Stimulated activated CD8-positive, alpha-beta memory T cell treated with anti-CD3 and anti-CD28 coated beads, Interleukin-15, amount 100 ng/mL, for 24 hours (primary cell): ENCODE results near the gene KRTAP5-3.

ENCODE experiments used
- DNase-seq: peaks from one replicate; pipeline ENCODE4 v3.0.0-alpha.2; 2020; ENCODE audit warnings: low read depth

KRTAP5-3 gene

DNA sequence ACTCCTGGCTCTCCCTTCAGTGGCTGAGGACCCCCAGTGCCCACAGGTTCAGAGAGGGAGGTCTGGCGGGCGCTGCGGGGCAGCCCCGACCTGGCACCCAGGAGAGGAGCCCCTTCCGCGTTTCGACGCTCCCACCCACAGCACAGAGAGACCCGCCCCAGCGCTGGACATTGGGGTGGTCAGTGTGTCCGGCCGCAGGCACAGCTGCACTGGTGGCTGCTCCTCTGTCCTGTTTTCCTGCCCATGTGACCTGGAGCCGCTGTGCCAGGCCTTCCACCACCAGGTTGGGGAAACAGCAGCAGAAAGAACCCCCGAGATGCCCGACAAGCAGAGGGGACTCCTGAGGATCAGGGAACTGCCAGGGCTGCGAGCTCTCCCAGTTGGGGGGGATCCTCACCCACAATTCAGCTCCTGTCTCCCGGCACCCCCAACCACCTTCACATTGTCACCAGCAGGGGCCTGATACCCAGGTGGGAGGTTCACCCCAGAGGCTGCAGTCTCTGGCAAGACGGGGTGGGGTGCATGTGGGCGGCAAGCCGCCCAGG, 35.0 kb upstream of the KRTAP5-3 start:
- DNase-seq: no peak

DNA sequence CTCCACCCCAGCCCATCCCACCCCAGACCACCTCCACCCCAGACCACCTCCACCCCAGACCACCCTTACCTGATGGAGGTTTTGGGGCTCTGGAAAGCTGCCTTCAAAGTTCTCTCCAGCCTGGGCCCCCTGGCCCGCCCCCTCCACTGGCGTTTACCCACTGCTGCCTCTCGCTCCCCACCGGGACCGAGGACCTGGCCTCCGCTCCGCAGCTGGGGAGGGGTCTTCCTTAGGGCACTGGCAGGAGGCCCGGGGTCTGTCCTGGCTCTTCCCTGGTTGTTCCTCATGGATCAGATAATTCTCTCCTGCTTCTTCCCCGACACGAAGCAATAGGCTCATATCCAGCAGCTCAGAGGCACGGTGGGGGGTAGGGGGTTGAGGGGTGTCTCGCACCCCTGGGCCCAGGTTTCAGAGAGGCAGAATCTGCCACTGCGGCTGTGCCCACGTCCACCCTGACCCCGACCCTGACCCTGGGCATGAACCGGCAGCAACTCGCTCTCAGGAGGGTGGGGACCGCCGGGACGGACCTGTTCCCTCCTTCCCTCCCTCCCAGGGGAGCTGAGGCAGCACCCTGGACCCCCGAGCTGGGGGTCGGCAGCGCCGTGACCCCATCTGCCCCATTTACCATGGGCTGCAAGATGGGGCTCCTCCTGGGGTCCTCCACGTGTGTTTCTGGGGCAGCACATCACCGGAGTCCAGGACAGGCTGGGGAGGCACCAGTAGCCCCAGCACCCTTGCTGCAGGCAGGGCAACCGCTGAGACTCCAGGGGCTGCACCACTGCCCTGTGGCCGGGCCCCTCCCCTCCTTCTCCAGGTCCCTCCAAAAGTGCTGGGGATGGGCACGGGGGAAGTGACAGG, 34.3 kb upstream of the KRTAP5-3 start:
- DNase-seq: no peak

DNA sequence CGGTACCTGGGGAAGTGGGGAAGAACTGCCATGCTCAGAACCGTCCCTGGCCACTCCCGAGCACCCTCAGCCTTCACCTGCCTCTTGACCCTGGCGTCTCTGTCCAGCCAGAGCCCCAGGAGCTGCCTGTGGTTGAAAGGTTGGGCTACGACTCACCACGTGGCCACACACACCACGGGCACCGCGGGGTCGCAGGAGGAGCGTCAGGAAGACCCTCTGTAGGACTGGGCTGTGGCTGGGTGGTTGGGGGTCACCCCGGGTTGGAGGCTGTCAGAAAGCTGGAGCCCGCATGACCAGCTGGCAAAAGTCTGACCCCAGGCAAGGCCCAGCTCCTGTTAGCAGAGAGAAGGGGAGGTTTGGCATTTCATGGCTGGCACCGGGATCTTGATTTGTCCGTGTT, 32.8 kb upstream of the KRTAP5-3 start:
- no peak for DNase-seq

DNA sequence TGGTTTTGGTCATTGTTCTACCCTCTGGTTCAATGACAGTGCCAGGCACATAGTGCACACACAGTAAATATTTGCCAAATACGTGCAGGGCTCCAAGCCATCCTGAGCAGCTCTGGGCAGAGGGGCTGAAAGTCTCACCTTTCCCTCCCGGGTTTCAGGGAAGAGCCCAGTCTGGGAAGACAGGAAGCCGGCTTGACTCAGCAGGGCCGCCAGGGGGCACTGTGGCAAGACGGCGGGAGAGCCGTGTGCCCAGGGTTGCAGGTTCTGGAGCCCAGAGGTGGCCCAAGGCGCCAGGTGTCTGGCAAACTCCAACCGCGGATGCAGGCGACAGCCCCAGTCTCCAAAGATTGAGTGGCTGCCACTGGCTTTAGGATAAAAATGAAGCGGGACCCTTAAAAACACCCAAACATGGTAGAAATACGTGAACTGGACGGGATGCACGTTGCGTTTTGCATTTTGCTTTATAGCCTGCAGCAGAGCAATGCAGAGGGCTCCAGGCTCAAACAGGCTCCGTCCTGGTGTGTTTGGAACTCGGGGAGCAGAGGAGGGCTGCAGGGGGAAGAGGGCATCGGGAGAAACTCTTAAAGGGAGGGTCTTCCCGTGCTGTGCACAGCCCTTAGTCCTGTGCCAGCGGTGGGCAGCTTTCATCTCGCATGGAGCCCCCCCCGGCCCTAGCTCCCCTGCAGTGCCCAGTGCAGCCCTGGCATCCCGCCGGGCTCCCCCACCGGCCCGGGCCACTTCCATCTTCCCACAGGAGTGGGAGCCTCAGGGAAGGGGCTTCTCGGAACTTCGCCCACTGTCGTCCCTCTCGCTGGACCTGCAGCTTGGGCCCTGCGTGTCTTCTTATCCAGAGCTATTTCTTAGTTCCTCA, 32.0 kb upstream of the KRTAP5-3 start:
- no peak for DNase-seq

DNA sequence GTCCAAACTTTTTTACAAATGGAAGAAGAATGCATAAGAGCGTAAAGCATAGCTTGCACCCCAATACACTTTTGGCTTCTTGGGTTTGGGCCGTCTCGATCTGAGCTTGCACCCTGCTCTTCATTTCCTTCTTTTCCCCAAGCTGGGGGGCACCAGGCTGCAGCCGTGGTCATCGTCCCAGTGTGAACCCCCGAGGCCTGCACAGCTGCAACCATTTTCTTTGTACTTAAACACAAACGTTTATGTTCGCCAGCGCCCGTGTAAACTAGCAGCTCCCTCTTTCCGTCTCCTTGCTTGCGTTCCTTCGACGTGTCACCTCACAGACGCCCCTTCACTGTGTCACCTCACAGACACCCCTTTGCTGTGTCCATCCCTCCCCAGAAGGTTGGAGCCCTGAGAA, 31.4 kb upstream of the KRTAP5-3 start:
- no peak for DNase-seq

DNA sequence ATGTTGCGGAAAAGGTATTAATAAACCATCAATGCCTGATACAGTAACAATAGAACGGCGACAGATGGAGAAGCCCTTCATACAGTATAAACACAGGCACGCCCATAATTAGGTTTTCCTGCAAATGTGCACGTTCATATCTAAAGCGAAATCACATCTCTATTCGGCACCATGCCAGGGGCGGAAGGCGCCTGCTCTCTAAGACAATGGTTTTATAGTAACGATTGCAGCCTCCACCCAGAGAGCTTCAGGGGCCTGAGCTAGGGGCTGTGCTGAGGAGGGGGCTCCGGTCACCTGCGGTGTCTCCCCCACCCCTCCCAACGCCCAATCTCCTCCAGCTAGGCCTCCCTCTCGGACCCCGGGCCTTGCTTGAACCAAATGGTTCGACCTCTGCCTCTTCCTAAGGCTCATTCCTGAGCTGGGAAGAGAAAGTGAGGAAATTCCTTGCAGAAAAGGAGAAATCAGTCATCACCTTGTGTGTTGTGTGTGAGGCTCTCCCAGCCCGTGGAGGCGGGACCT, 30.9 kb upstream of the KRTAP5-3 start:
- DNase-seq: no peak

DNA sequence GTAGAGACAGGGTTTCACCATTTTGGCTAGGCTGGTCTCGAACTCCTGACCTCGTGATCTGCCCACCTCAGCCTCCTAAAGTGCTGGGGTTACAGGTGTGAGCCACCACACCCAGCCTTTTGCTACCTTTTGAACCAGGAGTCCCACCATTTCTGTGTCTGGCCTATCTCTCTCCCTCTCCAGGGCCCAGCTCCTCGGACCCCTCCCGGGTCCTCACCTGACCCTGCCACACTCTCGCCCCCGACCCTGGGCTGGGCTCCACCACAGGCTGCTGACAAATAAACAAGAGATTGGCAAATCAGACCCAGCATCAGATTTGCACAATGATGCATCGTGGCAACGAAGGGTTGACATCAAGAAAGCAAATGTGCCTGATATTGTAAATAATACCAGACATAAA, 30.1 kb upstream of the KRTAP5-3 start:
- no peak for DNase-seq

DNA sequence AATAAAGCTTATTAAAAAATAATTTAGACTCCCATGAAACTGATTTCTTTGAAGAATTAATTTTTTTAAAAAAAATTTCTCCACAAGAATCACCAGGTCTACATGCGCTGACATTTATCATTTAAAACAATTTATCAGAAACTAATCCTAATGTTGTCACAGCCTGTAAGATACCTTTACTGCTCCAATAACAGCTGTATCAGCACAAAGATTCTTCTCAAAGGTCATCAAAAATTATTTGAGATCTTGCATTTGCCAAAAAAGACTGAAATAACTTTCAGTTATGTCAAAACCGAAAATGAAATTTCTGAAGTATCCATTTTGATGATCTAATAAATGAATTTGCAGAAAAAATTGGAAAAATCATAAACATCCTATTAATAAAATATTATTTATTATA, 29.4 kb upstream of the KRTAP5-3 start:
- DNase-seq: no peak

DNA sequence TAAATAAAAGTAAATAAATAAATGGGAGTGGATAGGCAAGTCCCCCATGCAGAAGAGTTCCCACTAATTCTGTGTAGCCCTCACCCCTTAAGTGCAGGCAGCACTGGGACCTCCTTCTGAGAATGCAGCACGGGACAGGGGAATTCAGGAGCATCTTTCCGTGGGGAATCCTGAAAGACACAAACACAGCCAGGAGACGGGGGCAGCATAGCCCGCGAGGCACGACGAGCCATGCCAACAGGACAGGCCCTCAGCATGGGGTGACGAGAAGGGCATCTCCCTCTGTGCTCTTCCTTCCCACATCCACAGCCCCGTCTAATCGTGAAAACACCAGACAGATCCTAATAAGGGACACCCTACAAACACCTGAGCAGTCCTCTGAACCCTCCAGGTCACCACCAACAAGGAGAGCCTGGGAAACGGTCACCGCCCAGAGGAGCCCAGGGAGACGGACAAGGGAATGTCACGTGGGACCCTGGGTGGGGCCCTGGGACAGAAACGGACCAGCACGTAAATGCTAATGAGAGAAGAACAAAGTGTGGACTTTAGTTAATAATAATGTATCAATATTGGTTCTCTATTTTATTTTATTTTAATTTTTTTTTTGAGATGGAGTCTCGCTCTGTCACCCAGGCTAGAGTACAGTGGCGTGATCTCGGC, 28.2 kb upstream of the KRTAP5-3 start:
- DNase-seq: no peak

DNA sequence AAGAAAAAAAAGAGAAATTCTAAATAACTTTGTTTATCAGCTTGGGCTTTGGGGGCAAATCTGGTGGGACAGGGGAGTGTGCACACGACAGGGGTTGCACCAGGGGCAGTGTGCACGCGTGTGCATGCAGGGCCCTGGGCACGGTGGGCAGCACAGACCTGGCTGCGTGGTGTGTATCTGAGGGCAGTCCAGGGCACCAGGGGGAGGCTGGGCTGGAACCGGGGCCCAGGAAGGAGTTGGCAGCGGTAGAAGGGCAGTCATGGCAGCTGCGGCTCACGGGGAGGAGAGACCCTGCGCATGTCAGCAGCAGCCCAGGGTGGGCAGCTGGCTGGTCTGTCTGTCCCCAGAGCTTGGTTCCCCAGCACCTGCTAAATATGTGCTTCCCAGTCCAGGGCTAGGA, 25.6 kb upstream of the KRTAP5-3 start:
- no peak for DNase-seq

DNA sequence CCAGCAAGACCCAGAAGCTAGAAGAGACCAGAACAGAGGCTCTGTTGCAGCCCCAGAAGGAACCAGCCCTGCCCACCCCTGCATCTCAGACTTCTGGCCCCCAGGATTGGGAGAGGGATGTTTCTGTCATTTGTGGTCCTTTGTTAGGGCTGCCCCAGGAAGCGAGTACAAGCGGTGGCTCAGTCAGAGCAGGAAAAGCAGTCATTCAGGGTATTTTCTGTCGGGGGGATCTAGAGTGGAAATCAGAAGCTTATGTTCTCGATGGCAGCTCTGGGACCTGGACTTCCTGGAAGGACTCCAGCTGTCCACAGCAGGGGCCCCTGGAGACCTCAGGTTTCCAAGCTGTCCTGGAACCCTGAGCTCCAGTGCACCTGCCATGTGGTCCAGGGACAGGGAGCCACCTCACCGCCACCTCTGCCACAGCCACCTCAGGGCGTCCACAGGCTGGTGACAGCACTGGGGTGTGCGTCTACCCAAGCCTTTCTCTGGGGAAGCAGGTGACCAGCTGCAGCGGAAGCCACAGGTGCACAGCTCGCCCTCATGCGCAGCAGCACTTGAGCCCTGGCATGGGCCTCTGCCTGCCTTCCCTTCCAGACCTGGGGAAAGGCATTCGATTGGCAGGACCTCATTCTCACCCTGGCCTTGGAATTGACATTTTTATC, 23.9 kb upstream of the KRTAP5-3 start:
- no peak for DNase-seq

DNA sequence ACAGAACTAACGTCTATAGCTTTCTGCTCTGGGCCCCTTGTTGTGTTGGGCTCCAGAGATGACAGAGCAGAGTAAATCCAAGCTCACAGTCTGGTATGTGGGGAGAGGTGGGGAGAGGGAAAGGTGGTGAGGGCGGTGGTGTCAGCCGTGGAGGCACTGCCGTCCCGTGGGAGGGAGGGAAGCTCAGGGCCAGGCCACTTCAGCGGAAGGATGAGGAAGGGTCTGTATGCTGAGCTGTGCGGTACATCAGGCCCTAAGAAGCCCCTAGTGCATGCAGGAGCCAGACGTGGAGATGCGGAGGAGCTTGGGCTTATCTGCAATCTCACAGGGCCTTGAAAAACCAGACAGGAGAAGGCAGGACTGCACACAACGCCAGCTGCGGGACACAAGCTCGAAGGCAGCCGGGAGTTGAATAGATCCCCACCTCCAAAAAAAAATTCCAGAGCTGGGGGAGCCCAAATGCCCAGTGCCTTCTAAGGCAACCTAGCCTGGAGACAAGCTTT, 22.9 kb upstream of the KRTAP5-3 start:
- DNase-seq: no peak

DNA sequence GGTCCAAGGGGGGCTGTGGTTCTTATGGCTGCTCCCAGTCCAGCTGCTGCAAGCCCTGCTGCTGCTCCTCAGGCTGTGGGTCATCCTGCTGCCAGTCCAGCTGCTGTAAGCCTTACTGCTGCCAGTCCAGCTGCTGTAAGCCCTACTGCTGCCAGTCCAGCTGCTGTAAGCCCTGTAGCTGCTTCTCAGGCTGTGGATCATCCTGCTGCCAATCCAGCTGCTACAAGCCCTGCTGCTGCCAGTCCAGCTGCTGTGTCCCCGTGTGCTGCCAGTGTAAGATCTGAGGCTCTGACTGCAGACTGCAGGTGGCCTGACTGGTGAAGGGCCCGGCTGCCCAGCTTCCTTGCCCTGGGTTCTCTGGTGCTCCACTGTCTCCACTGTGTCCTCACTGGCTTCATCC, 22.0 kb upstream of the KRTAP5-3 start:
- DNase-seq: no peak

DNA sequence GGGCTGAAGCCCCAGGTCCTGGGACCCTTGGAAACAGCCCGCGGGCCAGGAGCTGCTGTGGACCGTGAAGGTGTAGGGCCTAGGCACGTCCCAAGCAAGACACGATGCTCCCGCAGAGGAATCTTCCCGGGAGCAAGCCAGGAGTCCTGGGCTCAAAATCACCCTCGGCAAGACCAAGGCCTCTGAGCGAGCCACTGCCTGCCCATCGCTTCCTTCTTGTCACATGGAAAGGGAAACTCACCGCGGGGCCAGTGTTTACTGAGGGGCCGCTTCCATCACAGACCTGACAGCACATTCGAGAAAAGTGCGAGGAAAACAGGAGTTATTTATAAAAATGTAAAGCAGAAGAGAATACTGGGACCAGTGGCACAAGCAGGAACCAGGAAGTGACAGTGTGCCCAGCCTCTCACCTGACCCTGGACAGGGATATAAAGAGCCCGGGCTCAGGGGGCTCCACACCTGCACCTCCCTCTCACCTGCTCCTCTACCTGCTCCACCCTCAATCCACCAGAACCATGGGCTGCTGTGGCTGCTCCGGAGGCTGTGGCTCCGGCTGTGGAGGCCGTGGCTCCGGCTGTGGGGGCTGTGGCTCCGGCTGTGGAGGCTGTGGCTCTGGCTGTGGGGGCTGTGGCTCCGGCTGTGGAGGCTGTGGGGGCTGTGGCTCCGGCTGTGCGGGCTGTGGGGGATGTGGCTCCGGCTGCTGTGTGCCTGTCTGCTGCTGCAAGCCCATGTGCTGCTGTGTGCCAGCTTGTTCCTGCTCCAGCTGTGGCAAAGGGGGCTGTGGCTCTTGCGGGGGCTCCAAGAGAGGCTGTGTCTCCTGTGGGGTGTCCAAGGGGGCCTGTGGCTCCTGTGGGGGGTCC, 21.3 kb upstream of the KRTAP5-3 start, which contains the start of gene KRTAP5-5:
Gene KRTAP5-5, plus strand, starts transcription at position 450 of the 860 bp plus-strand sequence. Its CDS starts 66 bp downstream, at position 516.
- DNase-seq: no peak

DNA sequence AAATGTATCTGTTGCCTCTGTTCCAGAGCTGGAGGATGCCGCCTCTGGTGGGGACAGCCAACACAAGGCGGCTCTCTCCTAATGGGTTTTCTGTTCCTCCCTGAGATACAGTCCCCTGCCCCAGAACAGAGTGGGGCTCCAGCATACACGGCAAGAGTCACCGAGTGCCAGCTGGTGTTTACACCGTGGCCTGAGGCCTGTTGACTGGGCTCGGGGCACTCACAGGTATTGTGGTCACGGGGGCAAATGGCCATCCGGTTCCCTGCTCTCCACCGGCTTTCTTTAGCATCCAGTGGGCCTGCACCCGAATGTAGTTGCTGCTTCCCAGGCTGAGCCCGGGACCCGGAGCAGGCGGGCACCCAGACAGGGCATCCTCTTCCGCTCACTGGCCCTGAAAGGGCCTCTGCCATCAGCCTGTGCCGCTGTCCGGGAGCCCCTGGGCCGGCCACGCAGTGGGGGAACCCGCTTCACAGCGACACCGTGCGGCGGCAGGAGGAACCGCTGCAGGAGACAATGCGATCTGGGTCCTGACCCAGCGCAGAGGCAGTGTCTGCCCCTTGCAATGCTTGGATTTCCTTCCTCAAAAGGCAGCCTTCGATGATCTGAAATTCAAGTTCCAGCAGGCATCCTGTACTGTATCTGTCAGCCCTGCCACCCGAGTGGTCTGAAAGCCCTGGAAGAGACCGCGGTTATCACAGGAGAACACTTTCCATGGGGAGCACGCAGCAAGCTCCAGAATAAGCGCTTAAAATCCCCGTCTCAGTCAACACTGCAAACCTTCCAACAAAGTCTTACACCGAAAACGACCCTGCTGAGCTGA, 20.5 kb upstream of the KRTAP5-3 start:
- peak; percentile 35 for DNase-seq

DNA sequence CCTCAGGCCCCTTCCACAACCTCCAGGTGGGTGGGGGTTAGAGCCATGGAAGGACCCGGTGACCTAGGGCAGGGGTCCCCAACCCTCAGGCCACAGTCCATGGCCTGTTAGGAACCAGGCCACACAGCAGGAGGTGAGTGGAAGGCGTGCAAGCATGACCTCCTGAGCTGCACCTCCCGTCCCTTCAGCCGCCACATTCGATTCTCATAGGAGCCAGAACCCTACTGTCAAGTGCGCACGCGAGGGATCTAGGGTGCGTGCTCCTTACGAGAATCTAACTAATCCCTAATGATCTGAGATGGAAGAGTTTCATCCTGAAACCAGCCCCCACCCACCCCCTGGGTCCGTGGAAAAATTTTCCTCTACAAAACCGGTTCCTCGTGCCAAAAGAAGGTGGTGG, 17.3 kb upstream of the KRTAP5-3 start:
- DNase-seq: no peak

DNA sequence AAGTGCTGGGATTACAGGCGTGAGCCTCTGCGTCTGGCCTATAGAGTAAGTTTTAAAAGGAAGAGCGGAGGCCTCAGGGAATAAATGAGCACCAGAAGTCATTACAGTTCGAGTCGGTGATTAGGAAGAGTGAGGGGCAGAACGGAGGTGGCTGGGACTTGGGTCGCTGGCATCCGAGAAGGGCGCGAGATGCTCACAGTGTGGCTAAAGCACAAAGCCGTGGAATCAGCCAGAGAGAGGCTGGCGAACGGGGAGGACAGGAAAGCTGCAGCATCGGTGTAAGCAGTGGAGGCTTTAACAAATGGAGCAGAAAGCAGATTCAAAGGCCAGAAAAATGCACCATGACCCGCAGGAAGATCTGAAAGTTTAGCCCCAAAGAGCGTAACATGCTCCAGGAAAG, 16.4 kb upstream of the KRTAP5-3 start:
- DNase-seq: no peak

DNA sequence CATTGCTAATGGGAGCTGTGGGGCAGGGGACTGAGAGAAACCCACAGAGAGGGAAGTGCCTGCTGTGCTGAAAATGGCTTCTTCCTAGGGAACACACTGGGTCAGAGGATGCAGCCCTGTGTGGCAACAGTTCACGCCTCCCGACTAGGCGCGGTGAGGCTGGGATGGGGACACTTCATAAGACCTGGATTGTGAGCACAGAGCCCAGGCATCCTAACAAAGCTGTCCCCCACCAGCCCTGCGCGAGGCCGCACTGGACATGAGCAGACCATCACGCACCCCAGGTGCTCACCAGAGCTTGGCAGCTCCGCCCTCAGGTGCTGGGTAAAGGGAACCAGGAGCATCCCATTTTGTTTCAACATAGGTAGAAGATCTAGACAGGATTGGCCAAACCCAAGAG, 15.5 kb upstream of the KRTAP5-3 start:
- DNase-seq: no peak

DNA sequence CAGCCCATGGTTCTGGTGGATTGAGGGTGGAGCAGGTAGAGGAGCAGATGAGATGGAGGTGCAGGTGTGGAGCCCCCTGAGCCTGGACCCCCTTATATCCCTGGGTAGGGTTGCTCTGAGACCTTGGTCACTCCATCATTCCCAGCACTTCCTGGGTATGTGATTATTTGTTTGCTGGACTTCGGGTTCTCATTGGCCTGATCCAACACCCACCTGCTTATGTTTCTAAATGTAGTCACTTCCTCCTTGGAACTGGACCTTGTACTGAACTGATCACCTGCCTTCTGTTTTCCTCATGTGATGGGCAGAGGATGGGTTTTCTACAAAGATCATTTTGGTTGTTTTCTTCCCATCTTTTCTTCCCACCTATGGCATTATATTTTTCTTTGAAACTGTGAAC, 13.8 kb upstream of the KRTAP5-3 start, which contains the start of gene KRTAP5-4:
Gene KRTAP5-4, minus strand, starts transcription at position 53 of the 400 bp plus-strand sequence. Its CDS starts 45 bp downstream, at position 8.
- no peak for DNase-seq
